ENCODE measurements around the gene ALG14.

The ALG14 gene

GRCh38 chr1:94926126-94926914, 146.4 kb downstream of the ALG14 start:
- DNase-seq, result peak; percentile 74

- peak; percentile 59 for DNase-seq
Observed at GRCh38 chr1:94925561-94926125, 147.1 kb downstream of the ALG14 start.

- no peak for DNase-seq
Observed at GRCh38 chr1:94925004-94925403, 147.7 kb downstream of the ALG14 start.

Measured in activated CD8-positive, alpha-beta memory T cell treated with anti-CD3 and anti-CD28 coated beads for 24 hours (primary cell).